ENCODE measurements around the gene WSCD2.

- TF ChIP-seq CTCF (IDR thresholded peaks at IDR 0.05) (no peak), POLR2AphosphoS5 (IDR thresholded peaks at IDR 0.05) (no peak)
These were observed 103.5 kb downstream of the WSCD2 start for GRCh38 chr12:108232565-108232964.

All from prostate gland (tissue), 2 donors.